MM.1S (cell line): ENCODE results near the gene LMNA.

ENCODE experiments used
- DNase-seq: peaks from one replicate; pipeline ENCODE4 v3.0.0-alpha.2; 2015
- H2AFZ ChIP-seq: fragments of 300-600 bp; sonication (generic); 2 replicates; pipeline ENCODE4 v1.6.0; 2016; ENCODE audit warnings: antibody characterized with exemption, low read length
- H3F3A ChIP-seq: fragments of 300-600 bp; sonication (generic); 2 replicates; pipeline ENCODE4 v1.6.1; 2016; ENCODE audit warnings: mild to moderate bottlenecking, antibody characterized with exemption, low read length, moderate library complexity, mixed read lengths; ENCODE audit not compliant: insufficient read depth
- H3K27ac ChIP-seq: fragments of 300-600 bp; sonication (generic); 2 replicates; pipeline ENCODE4 v1.5.1; 2016; ENCODE audit warnings: mild to moderate bottlenecking, low read length
- H3K27me3 ChIP-seq: fragments of 300-600 bp; sonication (generic); replicated peaks from 2 replicates; pipeline ENCODE4 v1.6.0; 2016; ENCODE audit warnings: low read length; ENCODE audit not compliant: insufficient read depth
- H3K36me3 ChIP-seq: fragments of 300-600 bp; sonication (generic); replicated peaks from 2 replicates; pipeline ENCODE4 v1.6.1; 2016; ENCODE audit warnings: mild to moderate bottlenecking, low read length, mixed read lengths; ENCODE audit not compliant: insufficient read depth
- H3K4me1 ChIP-seq: fragments of 300-600 bp; sonication (generic); 2 replicates; pipeline ENCODE4 v1.6.1; 2016; ENCODE audit warnings: low read length, mixed read lengths
- H3K4me2 ChIP-seq: fragments of 300-600 bp; sonication (generic); 2 replicates; pipeline ENCODE4 v1.6.0; 2016; ENCODE audit warnings: low read depth, low read length
- H3K4me3 ChIP-seq: fragments of 300-600 bp; sonication (generic); 2 replicates; pipeline ENCODE4 v1.5.1; 2016; ENCODE audit warnings: low read length, mixed read lengths
- H3K79me2 ChIP-seq: fragments of 300-600 bp; sonication (generic); 2 replicates; pipeline ENCODE4 v1.6.1; 2016; ENCODE audit warnings: mixed run types, low read length, mixed read lengths
- H3K9ac ChIP-seq: fragments of 300-600 bp; sonication (generic); 2 replicates; pipeline ENCODE4 v1.6.1; 2016; ENCODE audit warnings: low read length, mixed read lengths
- H3K9me2 ChIP-seq: fragments of 300-600 bp; sonication (generic); replicated peaks from 2 replicates; pipeline ENCODE4 v1.6.1; 2016; ENCODE audit warnings: mild to moderate bottlenecking, low read length, mixed read lengths; ENCODE audit not compliant: insufficient read depth
- H3K9me3 ChIP-seq: fragments of 300-600 bp; sonication (generic); replicated peaks from 2 replicates; pipeline ENCODE4 v1.6.1; 2016; ENCODE audit warnings: mild to moderate bottlenecking, low read length, mixed read lengths; ENCODE audit not compliant: insufficient read depth
- H4K20me1 ChIP-seq: fragments of 300-600 bp; sonication (generic); 2 replicates; pipeline ENCODE4 v1.6.1; 2016; ENCODE audit warnings: mild to moderate bottlenecking, low read length, moderate library complexity, mixed read lengths; ENCODE audit not compliant: insufficient read depth
- EZH2 ChIP-seq: fragments of 300-600 bp; sonication (generic); optimal IDR thresholded peaks from 2 replicates; pipeline ENCODE3; 2017; ENCODE audit warnings: low read depth, mild to moderate bottlenecking, antibody characterized with exemption, low read length, mixed read lengths
- EZH2phosphoT487 ChIP-seq: fragments of 300-600 bp; sonication (generic); IDR thresholded peaks from 2 replicates; pipeline ENCODE4 v1.6.1; 2018; ENCODE audit warnings: antibody characterized with exemption, low read length
- TF ChIP-seq, protein P1 (sequence below): fragments of 300-600 bp; sonication (generic); IDR thresholded peaks from 2 replicates; pipeline ENCODE4 v1.5.1; 2016; ENCODE audit warnings: antibody characterized with exemption, low read length, mixed read lengths

The LMNA gene

DNA sequence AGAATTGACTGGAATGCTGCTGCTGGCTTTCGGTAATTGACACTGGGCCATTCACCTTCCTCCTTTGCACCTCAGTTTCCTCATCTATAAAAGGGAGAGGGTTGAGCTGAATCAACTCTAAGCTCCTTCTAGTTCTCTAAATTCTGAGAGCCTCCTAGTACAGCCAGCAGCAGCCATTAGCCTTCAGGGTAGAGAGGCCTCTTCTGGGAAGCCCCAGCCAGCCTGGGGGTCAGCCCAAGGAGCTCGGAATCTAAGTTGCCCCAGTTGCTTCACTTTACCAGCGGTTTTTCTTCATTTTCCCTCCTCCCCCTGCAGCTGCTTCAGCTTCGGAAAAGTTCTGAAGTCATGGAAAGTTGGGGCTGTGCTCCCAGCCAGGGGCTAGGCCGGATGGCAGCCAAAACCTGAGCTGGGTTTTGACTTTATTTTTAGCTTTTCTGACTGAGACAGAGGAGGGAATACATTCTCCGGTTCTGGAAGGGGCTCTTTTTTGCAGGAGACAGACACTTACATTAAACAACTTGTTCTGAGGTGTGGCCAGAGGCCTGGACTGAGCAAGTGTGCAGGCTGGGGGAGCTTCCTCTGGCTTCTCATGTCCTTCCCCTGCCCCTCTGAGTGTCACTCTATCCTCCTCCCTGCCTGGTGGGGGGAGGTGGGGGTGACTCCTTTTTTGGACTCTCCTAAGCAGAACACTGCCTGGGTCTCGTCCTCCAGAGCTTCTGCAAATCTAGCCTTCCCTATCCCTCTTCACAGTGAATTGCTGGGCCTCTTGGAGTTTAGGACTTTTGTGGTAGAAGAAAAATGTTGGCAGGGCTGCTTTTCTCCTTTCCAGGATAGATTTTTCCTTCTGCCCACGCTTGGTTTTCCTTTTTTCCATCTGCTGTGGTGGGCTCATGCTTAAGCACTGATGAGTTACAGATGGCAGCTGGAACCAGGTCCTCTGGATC, 14.4 kb downstream of the LMNA start:
- Histone ChIP-seq H3K79me2 (no peaks in the 10 kb centered on the region), H3K36me3 (no peaks in the 10 kb centered on the region), H3K9me2 (no peaks in the 10 kb centered on the region), H3K27ac (no peak overlapping the region), H3F3A (peaks cover 8% of the 10 kb centered on the region; the same call in 1 of the 2 replicates), H3K4me2 (no peak overlapping the region), H3K4me1 (peaks cover 32% of the 10 kb centered on the region), H2AFZ (no peak overlapping the region), H4K20me1 (no peaks in the 10 kb centered on the region), H3K27me3 (no peaks in the 10 kb centered on the region), H3K9me3 (no peaks in the 10 kb centered on the region), H3K4me3 (no peak overlapping the region), H3K9ac (no peak overlapping the region)
- no peak for TF ChIP-seq EZH2
- no peak for TF ChIP-seq EZH2phosphoT487
- TF ChIP-seq, protein P1, sequence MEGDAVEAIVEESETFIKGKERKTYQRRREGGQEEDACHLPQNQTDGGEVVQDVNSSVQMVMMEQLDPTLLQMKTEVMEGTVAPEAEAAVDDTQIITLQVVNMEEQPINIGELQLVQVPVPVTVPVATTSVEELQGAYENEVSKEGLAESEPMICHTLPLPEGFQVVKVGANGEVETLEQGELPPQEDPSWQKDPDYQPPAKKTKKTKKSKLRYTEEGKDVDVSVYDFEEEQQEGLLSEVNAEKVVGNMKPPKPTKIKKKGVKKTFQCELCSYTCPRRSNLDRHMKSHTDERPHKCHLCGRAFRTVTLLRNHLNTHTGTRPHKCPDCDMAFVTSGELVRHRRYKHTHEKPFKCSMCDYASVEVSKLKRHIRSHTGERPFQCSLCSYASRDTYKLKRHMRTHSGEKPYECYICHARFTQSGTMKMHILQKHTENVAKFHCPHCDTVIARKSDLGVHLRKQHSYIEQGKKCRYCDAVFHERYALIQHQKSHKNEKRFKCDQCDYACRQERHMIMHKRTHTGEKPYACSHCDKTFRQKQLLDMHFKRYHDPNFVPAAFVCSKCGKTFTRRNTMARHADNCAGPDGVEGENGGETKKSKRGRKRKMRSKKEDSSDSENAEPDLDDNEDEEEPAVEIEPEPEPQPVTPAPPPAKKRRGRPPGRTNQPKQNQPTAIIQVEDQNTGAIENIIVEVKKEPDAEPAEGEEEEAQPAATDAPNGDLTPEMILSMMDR: no peak
- no peak for DNase-seq

DNA sequence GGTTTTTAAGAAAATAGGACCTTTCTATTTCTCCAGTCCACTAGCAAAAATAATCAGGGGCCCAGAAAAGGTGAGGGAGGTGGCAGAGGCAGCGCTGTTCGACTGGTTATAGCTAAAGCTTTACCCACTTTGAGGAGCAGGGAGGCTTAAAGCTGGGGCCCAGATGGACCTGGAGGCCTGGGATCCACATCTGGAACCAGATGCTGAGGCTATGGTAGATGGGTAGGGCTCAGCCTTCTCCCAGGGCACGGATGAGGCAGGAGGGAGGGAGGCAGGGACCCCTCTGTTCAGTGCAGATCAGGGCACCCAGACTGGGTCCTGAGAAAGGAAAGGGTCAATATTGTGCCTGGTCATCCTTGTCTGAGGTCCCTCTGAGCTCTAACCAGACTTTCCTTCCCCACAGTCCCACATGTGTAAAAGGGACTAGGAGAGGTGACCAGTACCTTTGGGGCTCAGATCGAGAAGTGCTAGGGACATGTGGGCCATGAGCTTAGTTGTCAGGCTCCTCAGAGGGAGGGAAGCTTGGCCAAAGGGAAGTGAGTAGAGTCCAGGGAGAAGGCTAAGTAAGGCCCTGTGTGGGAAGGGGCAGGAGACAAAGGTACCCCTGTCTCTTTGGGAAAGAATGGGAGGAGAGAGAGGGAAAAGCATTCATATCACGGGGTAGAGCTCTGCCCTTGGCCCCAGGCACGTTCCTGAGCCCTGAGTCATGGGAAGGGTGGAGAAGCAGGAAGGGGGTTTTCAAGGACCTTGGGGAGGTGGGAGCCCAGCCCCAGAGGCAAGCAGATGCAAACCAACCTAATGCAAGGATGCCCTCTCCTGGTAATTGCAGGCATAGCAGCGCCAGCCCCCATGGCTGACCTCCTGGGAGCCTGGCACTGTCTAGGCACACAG, 15.4 kb downstream of the LMNA start:
- H3K27ac ChIP-seq: no peak overlapping the region
- no peaks in the 10 kb centered on the region for H3K36me3 ChIP-seq
- no peak overlapping the region for H3K4me2 ChIP-seq
- no peaks in the 10 kb centered on the region for H3K9me2 ChIP-seq
- no peaks in the 10 kb centered on the region for H3K9me3 ChIP-seq
- TF ChIP-seq, protein P1: peak; percentile 99
- TF ChIP-seq EZH2: no peak
- no peaks in the 10 kb centered on the region for H3K27me3 ChIP-seq
- peaks cover 32% of the 10 kb centered on the region for H3K4me1 ChIP-seq
- no peaks in the 10 kb centered on the region for H3K79me2 ChIP-seq
- no peak overlapping the region for H2AFZ ChIP-seq
- no peaks in the 10 kb centered on the region for H4K20me1 ChIP-seq
- H3K9ac ChIP-seq: no peak overlapping the region
- peaks cover 6% of the 10 kb centered on the region; the same call in 1 of the 2 replicates for H3F3A ChIP-seq
- DNase-seq: peak; percentile 79
- no peak overlapping the region for H3K4me3 ChIP-seq

DNA sequence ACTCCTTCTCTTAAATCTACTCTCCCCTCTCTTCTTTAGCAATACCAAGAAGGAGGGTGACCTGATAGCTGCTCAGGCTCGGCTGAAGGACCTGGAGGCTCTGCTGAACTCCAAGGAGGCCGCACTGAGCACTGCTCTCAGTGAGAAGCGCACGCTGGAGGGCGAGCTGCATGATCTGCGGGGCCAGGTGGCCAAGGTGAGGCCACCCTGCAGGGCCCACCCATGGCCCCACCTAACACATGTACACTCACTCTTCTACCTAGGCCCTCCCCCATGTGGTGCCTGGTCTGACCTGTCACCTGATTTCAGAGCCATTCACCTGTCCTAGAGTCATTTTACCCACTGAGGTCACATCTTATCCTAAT, 16.0 kb downstream of the LMNA start:
- no peaks in the 10 kb centered on the region for H3K36me3 ChIP-seq
- H3K9me2 ChIP-seq: no peaks in the 10 kb centered on the region
- no peaks in the 10 kb centered on the region for H3K9me3 ChIP-seq
- no peak overlapping the region for H3K4me2 ChIP-seq
- no peaks in the 10 kb centered on the region for H3K79me2 ChIP-seq
- H3K4me1 ChIP-seq: peaks cover 32% of the 10 kb centered on the region
- H3K27me3 ChIP-seq: no peaks in the 10 kb centered on the region
- no peak for TF ChIP-seq EZH2
- TF ChIP-seq, protein P1: no peak
- no peak for TF ChIP-seq EZH2phosphoT487
- no peak overlapping the region for H3K9ac ChIP-seq
- no peaks in the 10 kb centered on the region for H4K20me1 ChIP-seq
- DNase-seq: no peak
- no peak overlapping the region for H2AFZ ChIP-seq
- H3K27ac ChIP-seq: no peak overlapping the region
- H3F3A ChIP-seq: peaks cover 6% of the 10 kb centered on the region; the same call in 1 of the 2 replicates
- H3K4me3 ChIP-seq: no peak overlapping the region
